Natural killer cell (primary cell): ENCODE measurements around the gene TBX21. TPM values are rescaled to one million over a fixed set of nuclear protein-coding genes. Genes with fewer than 3 reads are reported as not detected.
A peak's percentile ranks its signal among the peaks of the same experiment; 100 is the strongest.

Source experiments
- ATAC-seq, 3 donors: fragments of 150-1000 bp in 2 of 3; fragments of 200-7000 bp in 1 of 3; cut with Tn5 transposase; 1 replicate in 1 of 3; 2 replicates in 2 of 3; pipeline ENCODE4 v1.10.0; 2021; ENCODE audit warnings: mild to moderate bottlenecking in 2 of 3, moderate library complexity in 2 of 3
- DNase-seq, 2 donors: peaks; one replicate each; pipeline versions ENCODE4 v3.0.0 to v3.0.0-alpha.2; 2013 to 2021; ENCODE audit warnings: mixed read lengths in 1 of 2
- H3K27ac ChIP-seq: one replicate; pipeline ENCODE4 v1.5.1; 2013; ENCODE audit warnings: mild to moderate bottlenecking, low read length
- H3K27me3 ChIP-seq: one replicate; pipeline ENCODE4 v1.6.1; 2013; ENCODE audit warnings: low read length; ENCODE audit not compliant: control insufficient read depth, insufficient read depth
- H3K36me3 ChIP-seq: one replicate; pipeline ENCODE4 v1.6.1; 2013; ENCODE audit warnings: low read length; ENCODE audit not compliant: control insufficient read depth, insufficient read depth
- H3K4me1 ChIP-seq: one replicate; pipeline ENCODE4 v1.6.1; 2013; ENCODE audit warnings: low read length; ENCODE audit not compliant: control insufficient read depth, insufficient read depth
- H3K4me3 ChIP-seq: one replicate; pipeline ENCODE4 v1.5.1; 2013; ENCODE audit warnings: low read length
- H3K9me3 ChIP-seq: one replicate; pipeline ENCODE4 v1.6.1; 2013; ENCODE audit warnings: low read length; ENCODE audit not compliant: control insufficient read depth, insufficient read depth
- H3K27ac Mint-ChIP-seq, 2 donors: one replicate each; pipeline ENCODE4 v1.8.0; 2022; ENCODE audit warnings: mild to moderate bottlenecking in 2 of 2, mixed read lengths in 2 of 2, moderate library complexity in 1 of 2
- H3K27me3 Mint-ChIP-seq, 2 donors: one replicate each; pipeline ENCODE4 v1.8.0; 2022; ENCODE audit warnings: low read depth in 2 of 2, mixed read lengths in 2 of 2
- H3K36me3 Mint-ChIP-seq: one replicate; pipeline ENCODE4 v1.8.0; 2022; ENCODE audit warnings: mixed read lengths
- H3K4me1 Mint-ChIP-seq, 2 donors: one replicate each; pipeline ENCODE4 v1.8.0; 2022; ENCODE audit warnings: mixed read lengths in 2 of 2
- H3K4me3 Mint-ChIP-seq: one replicate; pipeline ENCODE4 v1.8.0; 2022; ENCODE audit warnings: mild to moderate bottlenecking, moderate library complexity, mixed read lengths
- H3K9me3 Mint-ChIP-seq, 2 donors: one replicate each; pipeline ENCODE4 v1.8.0; 2022; ENCODE audit warnings: mixed read lengths in 2 of 2
- WGBS: methylation state at CpG from one replicate; pipeline ENCODE4 v1.1.7; 2013; ENCODE audit warnings: missing lambda C conversion rate; ENCODE audit not compliant: insufficient coverage; 5-methylcytosine and 5-hydroxymethylcytosine counted together
- intact Hi-C: fragments of 100-400 bp; cut with micrococcal nuclease; formaldehyde crosslinking; loops from one replicate; pipeline ENCODE4 v1.14.2; 2022
- total RNA-seq, 4 donors: library from RNA; stranded (reverse); fragments of 120-200 nt in 1 of 4; gene quantifications; one replicate each; pipeline versions ENCODE4 v1.2.3 to v1.2.4, GENCODE V29; 2013 to 2022
- TF ChIP-seq, protein P1 (sequence below): fragments of 200-600 bp; IDR thresholded peaks from one replicate; pipeline ENCODE4 v1.8.0; 2022; ENCODE audit warnings: antibody characterized with exemption

Gene TBX21
- total RNA-seq, 3 donors from 2014 or later (not counting 1 experiment from before 2014, with no cell fraction given) = 234 to 328 (median 257) TPM

GRCh38 chr17:47719411-47720152 is 13.5 kb upstream of the TBX21 start:
- DNase-seq (peak in 1 of 2 donors; percentile 68), ATAC-seq (peak in 1 of 3 donors; percentile 19)
- intact Hi-C loops = loop anchor here (2.0 kb wide), 1 partner anchor 13 kb away; the partner anchor contains the start of gene TBX21
- WGBS = 24% methylated on average over 9 of the region's 9 CpGs
- Mint-ChIP-seq H3K4me3 (peak overlapping the region; percentile 86), H3K4me1 (peaks cover 67 to 80% of the 10 kb centered on the region in 2 donors), H3K9me3 (no peaks in the 10 kb centered on the region), H3K27me3 (no peaks in the 10 kb centered on the region), H3K27ac (peak overlapping the region; percentile 89 to 93), H3K36me3 (no peaks in the 10 kb centered on the region)
- TF ChIP-seq, protein P1, sequence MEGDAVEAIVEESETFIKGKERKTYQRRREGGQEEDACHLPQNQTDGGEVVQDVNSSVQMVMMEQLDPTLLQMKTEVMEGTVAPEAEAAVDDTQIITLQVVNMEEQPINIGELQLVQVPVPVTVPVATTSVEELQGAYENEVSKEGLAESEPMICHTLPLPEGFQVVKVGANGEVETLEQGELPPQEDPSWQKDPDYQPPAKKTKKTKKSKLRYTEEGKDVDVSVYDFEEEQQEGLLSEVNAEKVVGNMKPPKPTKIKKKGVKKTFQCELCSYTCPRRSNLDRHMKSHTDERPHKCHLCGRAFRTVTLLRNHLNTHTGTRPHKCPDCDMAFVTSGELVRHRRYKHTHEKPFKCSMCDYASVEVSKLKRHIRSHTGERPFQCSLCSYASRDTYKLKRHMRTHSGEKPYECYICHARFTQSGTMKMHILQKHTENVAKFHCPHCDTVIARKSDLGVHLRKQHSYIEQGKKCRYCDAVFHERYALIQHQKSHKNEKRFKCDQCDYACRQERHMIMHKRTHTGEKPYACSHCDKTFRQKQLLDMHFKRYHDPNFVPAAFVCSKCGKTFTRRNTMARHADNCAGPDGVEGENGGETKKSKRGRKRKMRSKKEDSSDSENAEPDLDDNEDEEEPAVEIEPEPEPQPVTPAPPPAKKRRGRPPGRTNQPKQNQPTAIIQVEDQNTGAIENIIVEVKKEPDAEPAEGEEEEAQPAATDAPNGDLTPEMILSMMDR = no peak
- no peaks in the 10 kb centered on the region for H3K9me3 ChIP-seq
- no peak overlapping the region for H3K4me3 ChIP-seq
- H3K27ac ChIP-seq = peak overlapping the region; percentile 51
- H3K36me3 ChIP-seq = no peaks in the 10 kb centered on the region
- peaks cover 90% of the 10 kb centered on the region for H3K4me1 ChIP-seq
- no peaks in the 10 kb centered on the region for H3K27me3 ChIP-seq

DNA sequence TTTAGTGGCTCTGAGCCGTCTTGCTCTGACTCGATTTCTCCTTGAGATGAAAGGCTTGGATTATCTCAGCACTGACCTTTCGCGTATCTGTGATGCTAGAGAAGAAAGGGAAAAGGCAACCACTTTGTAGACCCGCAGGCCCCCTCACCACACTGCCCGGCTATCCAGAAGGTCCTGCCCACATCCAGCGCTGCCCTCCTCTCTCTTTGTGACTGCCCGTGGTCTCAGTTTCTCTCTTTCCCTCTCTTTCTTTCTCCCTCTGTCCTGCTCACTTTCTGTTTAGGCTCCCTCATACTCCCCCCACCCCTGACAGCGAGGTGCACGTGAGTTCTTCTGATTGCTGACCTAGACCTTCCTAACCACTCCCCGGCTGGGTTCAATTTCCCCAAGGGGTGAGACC is 12.8 kb upstream of the TBX21 start:
- intact Hi-C loops = no loop called here

GRCh38 chr17:47720754-47721533 is 12.1 kb upstream of the TBX21 start:
- no peaks in the 10 kb centered on the region for H3K36me3 ChIP-seq
- WGBS = 31% methylated on average over 32 of the region's 36 CpGs
- peak overlapping the region; percentile 65 for H3K4me3 Mint-ChIP-seq
- no peak overlapping the region for H3K4me3 ChIP-seq
- H3K36me3 Mint-ChIP-seq = no peaks in the 10 kb centered on the region
- H3K4me1 ChIP-seq = peaks cover 90% of the 10 kb centered on the region
- peaks cover 69 to 80% of the 10 kb centered on the region in 2 donors for H3K4me1 Mint-ChIP-seq
- H3K9me3 ChIP-seq = no peaks in the 10 kb centered on the region
- H3K9me3 Mint-ChIP-seq = no peaks in the 10 kb centered on the region
- peak overlapping the region; percentile 89 to 93 for H3K27ac Mint-ChIP-seq
- intact Hi-C loops = no loop called here
- ATAC-seq = peak; percentile 51 to 67 (median 52)
- H3K27me3 ChIP-seq = no peaks in the 10 kb centered on the region
- H3K27me3 Mint-ChIP-seq = no peaks in the 10 kb centered on the region
- TF ChIP-seq, protein P1 = no peak
- H3K27ac ChIP-seq = peak overlapping the region; percentile 51
- DNase-seq = peak; percentile 76 to 78

More for the DNA sequence above, 12.8 kb upstream of the TBX21 start:
- Histone ChIP-seq H3K36me3 (no peaks in the 10 kb centered on the region), H3K4me1 (peaks cover 90% of the 10 kb centered on the region), H3K27me3 (no peaks in the 10 kb centered on the region), H3K4me3 (no peak overlapping the region), H3K27ac (peak overlapping the region; percentile 51), H3K9me3 (no peaks in the 10 kb centered on the region)
- TF ChIP-seq, protein P1 = no peak
- peak in 1 of 2 donors; percentile 16 for DNase-seq
- no peaks in the 10 kb centered on the region for H3K9me3 Mint-ChIP-seq
- WGBS = 67% methylated on average over 11 of the region's 11 CpGs
- peaks cover 69 to 80% of the 10 kb centered on the region in 2 donors for H3K4me1 Mint-ChIP-seq
- H3K27me3 Mint-ChIP-seq = no peaks in the 10 kb centered on the region
- ATAC-seq = no peak
- H3K4me3 Mint-ChIP-seq = peak overlapping the region; percentile 86
- H3K27ac Mint-ChIP-seq = peak overlapping the region; percentile 89 to 93
- no peaks in the 10 kb centered on the region for H3K36me3 Mint-ChIP-seq
